ENCODE results near the gene ARHGAP15.
A peak's percentile ranks its signal among the peaks of the same experiment; 100 is the strongest.

Gene ARHGAP15

GRCh38 chr2:143354050-143354750 lies 225.0 kb downstream of the ARHGAP15 start:
- DNase-seq = no peak

GRCh38 chr2:143355870-143356269 lies 226.7 kb downstream of the ARHGAP15 start:
- DNase-seq = no peak

- no peak for DNase-seq
Measured at GRCh38 chr2:143356336-143356735, 227.1 kb downstream of the ARHGAP15 start.

- no peak for DNase-seq
Measured at GRCh38 chr2:143356736-143357446, 227.7 kb downstream of the ARHGAP15 start.

- no peak for DNase-seq
Measured at GRCh38 chr2:143357966-143358365, 228.7 kb downstream of the ARHGAP15 start.

- DNase-seq = no peak
Measured at GRCh38 chr2:143361346-143361745, 232.1 kb downstream of the ARHGAP15 start.

- no peak for DNase-seq
Measured at GRCh38 chr2:143371616-143372015, 242.4 kb downstream of the ARHGAP15 start.

- DNase-seq = no peak
Measured at GRCh38 chr2:143375384-143375880, 246.2 kb downstream of the ARHGAP15 start.

GRCh38 chr2:143378996-143379395 lies 249.8 kb downstream of the ARHGAP15 start:
- no peak for DNase-seq

GRCh38 chr2:143379955-143380354 lies 250.7 kb downstream of the ARHGAP15 start:
- no peak for DNase-seq

GRCh38 chr2:143382573-143382972 lies 253.4 kb downstream of the ARHGAP15 start:
- no peak for DNase-seq

- DNase-seq = no peak
Measured at GRCh38 chr2:143383016-143383415, 253.8 kb downstream of the ARHGAP15 start.

GRCh38 chr2:143384111-143384510 lies 254.9 kb downstream of the ARHGAP15 start:
- DNase-seq = no peak

GRCh38 chr2:143390171-143390570 lies 261.0 kb downstream of the ARHGAP15 start:
- no peak for DNase-seq

GRCh38 chr2:143392358-143392757 lies 263.1 kb downstream of the ARHGAP15 start:
- DNase-seq = no peak

GRCh38 chr2:143394062-143394461 lies 264.8 kb downstream of the ARHGAP15 start:
- DNase-seq = no peak

- DNase-seq = peak; percentile 35
Measured at GRCh38 chr2:143397884-143398614, 268.8 kb downstream of the ARHGAP15 start.

GRCh38 chr2:143398781-143399180 lies 269.6 kb downstream of the ARHGAP15 start:
- no peak for DNase-seq

GRCh38 chr2:143399631-143400069 lies 270.4 kb downstream of the ARHGAP15 start:
- no peak for DNase-seq

GRCh38 chr2:143401861-143402260 lies 272.6 kb downstream of the ARHGAP15 start:
- DNase-seq = no peak

GRCh38 chr2:143402451-143402850 lies 273.2 kb downstream of the ARHGAP15 start:
- no peak for DNase-seq

GRCh38 chr2:143410082-143410897 lies 281.1 kb downstream of the ARHGAP15 start:
- DNase-seq = no peak

- no peak for DNase-seq
Measured at GRCh38 chr2:143415571-143415970, 286.4 kb downstream of the ARHGAP15 start.
